GM21529 (cell line): ENCODE measurements around the gene PCDHA1.
"Not testable (repeated sequence)": the region's sequence is repeated elsewhere in the genome, so short reads cannot be mapped to it uniquely, and the experiment has no call there.

Experiments
- ATAC-seq: cut with Tn5 transposase; IDR thresholded peaks from one replicate; pipeline ENCODE4 v1.9.1; 2021; ENCODE audit not compliant: unreplicated experiment

Gene PCDHA1

DNA sequence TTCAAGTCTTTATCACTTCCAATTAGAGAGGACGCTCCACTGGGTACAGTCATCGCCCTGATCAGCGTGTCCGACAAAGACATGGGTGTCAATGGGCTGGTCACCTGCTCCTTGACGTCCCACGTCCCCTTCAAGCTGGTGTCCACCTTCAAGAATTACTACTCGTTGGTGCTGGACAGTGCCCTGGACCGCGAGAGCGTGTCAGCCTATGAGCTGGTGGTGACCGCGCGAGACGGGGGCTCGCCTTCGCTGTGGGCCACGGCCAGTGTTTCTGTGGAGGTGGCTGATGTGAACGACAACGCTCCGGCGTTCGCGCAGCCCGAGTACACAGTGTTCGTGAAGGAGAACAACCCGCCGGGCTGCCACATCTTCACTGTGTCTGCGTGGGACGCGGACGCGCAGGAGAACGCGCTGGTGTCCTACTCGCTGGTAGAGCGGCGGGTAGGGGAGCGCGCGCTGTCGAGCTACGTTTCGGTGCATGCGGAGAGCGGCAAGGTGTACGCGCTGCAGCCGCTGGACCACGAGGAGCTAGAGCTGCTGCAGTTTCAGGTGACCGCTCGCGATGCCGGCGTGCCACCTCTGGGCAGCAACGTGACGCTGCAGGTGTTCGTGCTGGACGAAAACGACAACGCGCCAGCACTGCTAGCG is 22.4 kb downstream of the PCDHA1 start:
- not testable (repeated sequence) for ATAC-seq

DNA sequence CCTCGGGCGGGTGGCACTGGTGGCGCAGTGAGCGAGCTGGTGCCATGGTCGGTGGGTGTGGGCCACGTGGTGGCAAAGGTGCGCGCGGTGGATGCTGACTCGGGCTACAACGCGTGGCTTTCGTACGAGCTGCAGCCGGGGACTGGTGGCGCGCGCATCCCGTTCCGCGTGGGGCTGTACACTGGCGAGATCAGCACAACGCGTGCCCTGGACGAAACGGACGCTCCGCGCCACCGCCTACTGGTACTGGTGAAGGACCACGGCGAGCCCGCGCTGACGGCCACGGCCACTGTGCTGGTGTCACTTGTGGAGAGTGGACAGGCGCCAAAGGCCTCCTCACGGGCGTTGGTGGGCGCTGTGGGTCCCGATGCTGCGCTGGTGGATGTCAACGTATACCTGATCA is 22.9 kb downstream of the PCDHA1 start:
- no peak for ATAC-seq

DNA sequence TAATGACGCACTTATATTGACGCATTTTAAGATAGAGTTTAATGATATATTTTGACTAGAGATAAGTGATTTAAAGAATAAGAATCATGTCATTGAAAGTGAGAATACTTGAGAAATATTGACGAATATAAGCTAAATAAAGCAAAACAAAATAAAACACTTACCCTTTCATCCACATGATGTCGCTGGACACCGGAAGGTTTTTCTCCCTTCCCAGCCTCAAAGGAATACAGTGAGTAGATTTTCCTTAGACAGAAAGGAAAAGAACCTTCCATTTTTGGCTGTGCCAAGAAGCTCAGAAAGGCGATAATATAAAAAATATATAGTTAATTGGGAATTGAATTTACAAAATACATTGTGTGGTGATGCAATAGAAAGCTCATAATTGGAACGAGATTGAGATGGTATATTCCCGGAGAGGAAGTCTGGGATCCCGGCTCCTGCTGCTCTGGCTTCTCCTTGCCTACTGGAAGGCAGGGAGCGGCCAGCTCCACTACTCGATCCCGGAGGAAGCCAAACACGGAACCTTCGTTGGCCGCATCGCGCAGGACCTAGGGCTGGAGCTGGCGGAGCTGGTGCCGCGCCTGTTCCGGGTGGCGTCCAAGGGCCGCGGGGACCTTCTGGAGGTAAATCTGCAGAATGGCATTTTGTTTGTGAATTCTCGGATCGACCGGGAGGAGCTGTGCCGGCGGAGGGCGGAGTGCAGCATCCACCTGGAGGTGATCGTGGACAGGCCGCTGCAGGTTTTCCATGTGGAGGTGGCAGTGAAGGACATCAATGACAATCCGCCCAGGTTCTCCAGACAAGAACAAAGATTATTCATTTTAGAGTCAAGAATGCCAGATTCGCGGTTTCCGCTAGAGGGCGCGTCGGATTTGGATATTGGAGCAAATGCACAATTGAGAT is 35.7 kb downstream of the PCDHA1 start, which contains the start of gene PCDHA5:
TSS of gene PCDHA5 (plus strand) at position 239 of the 906 bp plus-strand sequence.
- ATAC-seq, result no peak

GRCh38 chr5:140822281-140822629 is 36.3 kb downstream of the PCDHA1 start:
- ATAC-seq, result no peak

GRCh38 chr5:140822969-140823368 is 37.0 kb downstream of the PCDHA1 start:
- ATAC-seq, result not testable (repeated sequence)

DNA sequence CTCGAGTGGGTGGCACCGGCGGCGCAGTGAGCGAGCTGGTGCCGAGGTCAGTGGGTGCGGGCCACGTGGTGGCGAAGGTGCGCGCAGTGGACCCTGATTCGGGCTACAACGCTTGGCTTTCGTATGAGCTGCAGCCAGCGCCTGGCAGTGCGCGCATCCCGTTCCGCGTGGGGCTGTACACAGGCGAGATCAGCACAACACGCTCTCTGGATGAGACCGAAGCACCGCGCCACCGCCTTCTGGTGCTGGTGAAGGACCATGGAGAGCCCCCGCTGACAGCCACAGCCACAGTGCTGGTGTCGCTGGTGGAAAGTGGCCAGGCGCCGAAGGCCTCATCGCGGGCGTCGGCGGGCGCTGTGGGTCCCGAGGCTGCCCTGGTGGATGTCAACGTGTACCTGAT is 37.5 kb downstream of the PCDHA1 start:
- ATAC-seq, result no peak

DNA sequence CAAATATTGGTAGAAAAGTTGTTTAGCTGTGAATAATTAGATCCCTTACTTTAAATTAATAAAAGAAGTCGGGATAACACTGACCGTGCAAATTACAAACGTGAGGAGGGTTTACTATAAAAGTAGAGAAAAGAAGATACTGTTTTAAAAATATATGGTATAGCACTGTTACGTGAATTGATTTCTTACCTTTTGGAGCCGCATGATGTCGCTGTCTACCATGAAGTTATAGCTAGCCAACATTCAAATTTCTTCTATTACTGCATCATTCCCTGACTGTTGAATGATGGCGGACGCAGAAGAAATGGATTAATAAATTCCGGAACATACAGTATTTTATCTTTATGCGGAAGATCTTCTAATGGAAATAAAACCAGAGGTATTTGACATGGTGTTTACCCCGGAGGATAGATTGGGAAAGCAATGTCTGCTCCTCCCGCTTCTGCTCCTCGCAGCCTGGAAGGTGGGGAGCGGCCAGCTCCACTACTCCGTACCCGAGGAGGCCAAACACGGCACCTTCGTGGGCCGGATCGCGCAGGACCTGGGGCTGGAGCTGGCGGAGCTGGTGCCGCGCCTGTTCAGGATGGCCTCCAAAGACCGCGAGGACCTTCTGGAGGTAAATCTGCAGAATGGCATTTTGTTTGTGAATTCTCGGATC is 41.9 kb downstream of the PCDHA1 start, which contains the start of gene PCDHA6:
TSS of gene PCDHA6 (plus strand) at position 257 of the 658 bp plus-strand sequence. CDS start at position 389, 132 bp downstream.
- no peak for ATAC-seq

- no peak for ATAC-seq
Observed at GRCh38 chr5:140828362-140828737, 42.4 kb downstream of the PCDHA1 start.

- not testable (repeated sequence) for ATAC-seq
Observed at GRCh38 chr5:140829511-140830501, 43.9 kb downstream of the PCDHA1 start.

DNA sequence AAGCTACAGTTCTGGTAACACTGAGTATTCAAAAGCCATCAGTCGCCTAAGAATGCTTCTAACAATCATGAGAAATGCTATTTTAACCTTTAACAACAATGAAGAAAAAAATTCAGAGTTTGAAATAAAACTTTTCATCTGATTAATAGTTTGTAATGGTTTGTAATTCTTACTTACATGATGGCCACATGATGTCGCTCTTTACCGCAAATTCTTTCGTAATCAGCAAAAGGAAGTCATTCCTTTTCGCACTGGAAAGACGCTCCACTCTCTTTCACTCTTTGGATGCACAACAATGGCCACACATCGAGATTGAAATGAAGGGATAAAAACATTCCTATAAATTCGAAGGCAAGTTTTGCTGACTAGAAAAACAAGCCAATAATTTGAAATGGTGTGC is 48.1 kb downstream of the PCDHA1 start, which contains the start of gene PCDHA7:
TSS of gene PCDHA7 (plus strand) at position 277 of the 400 bp plus-strand sequence. CDS start at position 392, 115 bp downstream.
- ATAC-seq, result no peak

- ATAC-seq, result not testable (repeated sequence)
Observed at GRCh38 chr5:140834439-140835008, 48.6 kb downstream of the PCDHA1 start.

DNA sequence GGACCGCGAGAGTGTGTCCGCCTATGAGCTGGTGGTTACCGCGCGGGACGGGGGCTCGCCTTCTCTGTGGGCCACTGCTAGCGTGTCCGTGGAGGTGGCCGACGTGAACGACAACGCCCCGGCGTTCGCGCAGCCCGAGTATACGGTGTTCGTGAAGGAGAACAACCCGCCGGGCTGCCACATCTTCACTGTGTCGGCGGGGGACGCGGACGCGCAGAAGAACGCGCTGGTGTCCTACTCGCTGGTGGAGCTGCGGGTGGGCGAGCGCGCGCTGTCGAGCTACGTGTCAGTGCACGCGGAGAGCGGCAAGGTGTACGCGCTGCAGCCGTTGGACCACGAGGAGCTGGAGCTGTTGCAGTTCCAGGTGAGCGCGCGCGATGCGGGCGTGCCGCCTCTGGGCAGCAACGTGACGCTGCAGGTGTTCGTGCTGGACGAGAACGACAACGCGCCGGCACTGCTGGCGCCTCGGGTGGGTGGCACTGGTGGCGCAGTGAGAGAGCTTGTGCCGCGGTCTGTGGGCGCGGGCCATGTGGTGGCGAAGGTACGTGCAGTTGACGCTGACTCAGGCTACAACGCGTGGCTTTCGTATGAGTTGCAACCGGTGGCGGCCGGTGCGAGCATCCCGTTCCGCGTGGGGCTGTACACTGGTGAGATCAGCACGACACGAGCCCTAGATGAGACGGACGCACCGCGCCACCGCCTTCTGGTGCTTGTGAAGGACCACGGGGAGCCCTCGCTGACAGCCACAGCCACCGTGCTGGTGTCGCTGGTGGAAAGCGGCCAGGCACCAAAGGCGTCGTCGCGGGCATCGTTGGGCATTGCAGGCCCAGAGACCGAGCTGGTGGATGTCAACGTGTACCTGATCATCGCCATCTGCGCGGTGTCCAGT is 49.9 kb downstream of the PCDHA1 start:
- no peak for ATAC-seq

DNA sequence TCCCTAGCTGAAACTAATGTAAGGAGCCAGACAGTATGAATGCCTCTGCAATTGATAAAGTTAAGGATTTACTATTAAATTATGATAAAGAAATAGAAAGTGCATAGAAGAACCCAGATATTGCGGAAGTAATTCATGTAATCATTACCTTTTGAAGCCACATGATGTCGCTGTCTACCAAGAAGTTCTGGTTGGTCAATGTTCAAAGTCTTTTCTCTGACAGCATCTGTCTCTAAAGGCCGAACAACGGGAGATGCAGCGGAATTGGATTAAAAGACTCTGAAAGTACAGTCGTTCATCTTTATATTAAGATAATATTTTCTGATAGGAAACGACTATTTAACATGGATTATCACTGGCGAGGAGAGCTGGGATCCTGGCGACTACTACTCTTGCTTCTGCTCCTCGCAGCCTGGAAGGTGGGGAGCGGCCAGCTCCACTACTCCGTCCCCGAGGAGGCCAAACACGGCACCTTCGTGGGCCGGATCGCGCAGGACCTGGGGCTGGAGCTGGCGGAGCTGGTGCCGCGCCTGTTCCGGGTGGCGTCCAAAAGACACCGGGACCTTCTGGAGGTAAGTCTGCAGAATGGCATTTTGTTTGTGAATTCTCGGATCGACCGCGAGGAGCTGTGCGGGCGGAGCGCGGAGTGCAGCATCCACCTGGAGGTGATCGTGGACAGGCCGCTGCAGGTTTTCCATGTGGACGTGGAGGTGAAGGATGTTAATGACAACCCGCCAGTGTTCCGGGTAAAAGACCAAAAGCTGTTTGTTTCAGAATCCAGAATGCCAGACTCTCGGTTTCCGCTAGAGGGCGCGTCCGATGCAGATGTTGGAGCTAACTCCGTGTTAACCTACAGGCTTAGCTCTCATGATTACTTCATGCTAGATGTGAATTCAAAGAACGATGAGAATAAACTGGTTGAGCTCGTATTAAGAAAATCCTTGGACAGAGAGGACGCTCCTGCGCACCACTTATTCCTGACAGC is 55.3 kb downstream of the PCDHA1 start, which contains the start of gene PCDHA8:
TSS of gene PCDHA8 (plus strand) at position 210 of the 985 bp plus-strand sequence. CDS start at position 345, 135 bp downstream.
- ATAC-seq, result no peak

GRCh38 chr5:140842798-140843733 is 57.1 kb downstream of the PCDHA1 start:
- ATAC-seq, result no peak

GRCh38 chr5:140848139-140849102 is 62.5 kb downstream of the PCDHA1 start, which contains the start of gene PCDHA9:
Gene PCDHA9, plus strand, starts transcription at chr5:140848382. Its CDS starts 114 bp downstream, at chr5:140848496.
- ATAC-seq, result not testable (repeated sequence)
